ENCODE results near the gene RXRA. TPM values are rescaled to one million over a fixed set of nuclear protein-coding genes. Genes with fewer than 3 reads are reported as not detected.
A peak's percentile ranks its signal among the peaks of the same experiment; 100 is the strongest.

Gene RXRA
- total RNA-seq, 6 donors from 2014 or later, result 43.8 to 92.7 (median 74.1) TPM

DNA sequence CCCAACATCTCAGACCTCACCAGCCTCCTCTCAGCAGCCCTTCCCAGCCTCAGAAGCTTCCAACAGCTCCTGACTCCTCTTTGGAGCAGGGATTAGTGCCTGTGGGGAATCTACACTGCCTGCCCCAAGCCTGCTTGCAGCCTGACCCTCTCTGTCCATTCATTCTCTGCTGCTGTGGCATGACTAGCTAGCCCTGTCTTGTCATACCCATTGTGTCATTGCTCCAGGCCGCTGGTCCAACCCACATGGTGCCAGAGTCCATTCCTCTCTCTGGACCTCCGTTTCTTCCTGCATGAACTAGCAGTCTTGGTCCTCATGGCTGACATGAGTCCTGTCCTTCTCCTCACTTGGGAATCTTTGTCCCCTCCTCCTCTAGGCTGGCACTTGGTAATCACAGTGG lies 12.8 kb upstream of the RXRA start:
- no peak overlapping the region for H3K4me3 ChIP-seq
- ATAC-seq (ENCODE audit: low FRiP score in 2 of 2) (no peak), DNase-seq (no peak)
- no peaks in the 10 kb centered on the region for H3K27me3 ChIP-seq
- TF ChIP-seq, protein P1, sequence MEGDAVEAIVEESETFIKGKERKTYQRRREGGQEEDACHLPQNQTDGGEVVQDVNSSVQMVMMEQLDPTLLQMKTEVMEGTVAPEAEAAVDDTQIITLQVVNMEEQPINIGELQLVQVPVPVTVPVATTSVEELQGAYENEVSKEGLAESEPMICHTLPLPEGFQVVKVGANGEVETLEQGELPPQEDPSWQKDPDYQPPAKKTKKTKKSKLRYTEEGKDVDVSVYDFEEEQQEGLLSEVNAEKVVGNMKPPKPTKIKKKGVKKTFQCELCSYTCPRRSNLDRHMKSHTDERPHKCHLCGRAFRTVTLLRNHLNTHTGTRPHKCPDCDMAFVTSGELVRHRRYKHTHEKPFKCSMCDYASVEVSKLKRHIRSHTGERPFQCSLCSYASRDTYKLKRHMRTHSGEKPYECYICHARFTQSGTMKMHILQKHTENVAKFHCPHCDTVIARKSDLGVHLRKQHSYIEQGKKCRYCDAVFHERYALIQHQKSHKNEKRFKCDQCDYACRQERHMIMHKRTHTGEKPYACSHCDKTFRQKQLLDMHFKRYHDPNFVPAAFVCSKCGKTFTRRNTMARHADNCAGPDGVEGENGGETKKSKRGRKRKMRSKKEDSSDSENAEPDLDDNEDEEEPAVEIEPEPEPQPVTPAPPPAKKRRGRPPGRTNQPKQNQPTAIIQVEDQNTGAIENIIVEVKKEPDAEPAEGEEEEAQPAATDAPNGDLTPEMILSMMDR (IDR thresholded peaks at IDR 0.05), result no peak
- TF ChIP-seq POLR2A (IDR thresholded peaks at IDR 0.05) (no peak), EP300 (IDR thresholded peaks at IDR 0.05) (no peak), POLR2AphosphoS5 (IDR thresholded peaks at IDR 0.05) (no peak)
- H3K9me3 ChIP-seq, result no peaks in the 10 kb centered on the region
- H3K4me1 ChIP-seq, result peaks cover 0 to 6% (median 2%) of the 10 kb centered on the region in 4 donors
- H3K36me3 ChIP-seq, result no peaks in the 10 kb centered on the region
- WGBS, 2 donors, result 82 to 93% methylated on average over 2 of the region's 2 CpGs
- no peak overlapping the region for H3K27ac ChIP-seq

DNA sequence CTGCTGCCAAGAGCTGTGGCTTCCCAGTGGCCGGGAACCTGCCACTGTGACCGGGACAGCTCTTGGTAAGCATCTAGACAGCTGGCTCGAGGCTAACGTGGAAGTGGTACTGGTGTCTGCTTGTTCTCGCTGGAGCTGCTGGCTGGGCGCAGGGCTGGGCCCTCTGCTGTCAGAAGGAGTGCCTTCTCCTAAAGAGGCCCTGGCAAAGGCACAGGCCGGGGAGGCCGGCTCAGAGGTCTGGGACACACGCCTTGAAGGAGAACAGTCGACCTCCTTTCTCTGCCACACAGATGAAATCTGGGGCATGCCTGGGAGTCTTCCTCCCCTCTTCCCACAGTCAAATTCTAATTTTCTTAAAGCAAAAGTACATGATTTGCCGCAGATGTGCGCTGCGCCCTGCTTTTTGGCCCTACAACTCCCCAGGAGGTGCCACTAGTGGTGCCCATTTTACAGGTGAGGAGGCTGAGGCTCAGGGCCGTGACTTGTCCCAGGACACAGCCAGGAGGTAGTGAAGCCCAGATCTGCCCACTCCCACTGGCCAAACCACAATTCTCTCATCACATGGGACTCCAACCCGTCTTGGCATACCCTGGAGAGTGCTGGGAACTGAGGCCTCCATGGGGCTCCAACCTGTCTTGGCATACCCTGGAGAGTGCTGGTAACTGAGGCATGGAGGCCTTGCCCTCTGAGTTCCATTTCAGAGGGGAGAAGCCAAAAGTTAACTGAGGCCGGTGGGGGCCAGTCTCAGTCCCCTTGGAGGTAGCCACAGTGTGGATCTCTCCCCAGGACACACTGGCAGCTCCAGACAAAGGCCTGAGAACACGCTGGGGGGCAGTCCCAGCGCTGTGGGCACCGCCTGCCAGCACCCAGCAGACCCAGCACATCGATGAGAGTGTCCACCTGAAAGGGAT lies 12.0 kb upstream of the RXRA start:
- DNase-seq (peak in 1 of 2 donors; percentile 63), ATAC-seq (ENCODE audit: low FRiP score in 2 of 2) (peak in 1 of 2 donors; percentile 39)
- no peak overlapping the region for H3K4me3 ChIP-seq
- no peaks in the 10 kb centered on the region for H3K27me3 ChIP-seq
- no peak for TF ChIP-seq POLR2A (IDR thresholded peaks at IDR 0.05)
- WGBS, 2 donors, result 87 to 90% methylated on average over 11 to 20 of the region's 20 CpGs
- no peak overlapping the region for H3K27ac ChIP-seq
- H3K9me3 ChIP-seq, result no peaks in the 10 kb centered on the region
- peaks cover 0 to 6% (median 2%) of the 10 kb centered on the region in 4 donors for H3K4me1 ChIP-seq
- H3K36me3 ChIP-seq, result no peaks in the 10 kb centered on the region

DNA sequence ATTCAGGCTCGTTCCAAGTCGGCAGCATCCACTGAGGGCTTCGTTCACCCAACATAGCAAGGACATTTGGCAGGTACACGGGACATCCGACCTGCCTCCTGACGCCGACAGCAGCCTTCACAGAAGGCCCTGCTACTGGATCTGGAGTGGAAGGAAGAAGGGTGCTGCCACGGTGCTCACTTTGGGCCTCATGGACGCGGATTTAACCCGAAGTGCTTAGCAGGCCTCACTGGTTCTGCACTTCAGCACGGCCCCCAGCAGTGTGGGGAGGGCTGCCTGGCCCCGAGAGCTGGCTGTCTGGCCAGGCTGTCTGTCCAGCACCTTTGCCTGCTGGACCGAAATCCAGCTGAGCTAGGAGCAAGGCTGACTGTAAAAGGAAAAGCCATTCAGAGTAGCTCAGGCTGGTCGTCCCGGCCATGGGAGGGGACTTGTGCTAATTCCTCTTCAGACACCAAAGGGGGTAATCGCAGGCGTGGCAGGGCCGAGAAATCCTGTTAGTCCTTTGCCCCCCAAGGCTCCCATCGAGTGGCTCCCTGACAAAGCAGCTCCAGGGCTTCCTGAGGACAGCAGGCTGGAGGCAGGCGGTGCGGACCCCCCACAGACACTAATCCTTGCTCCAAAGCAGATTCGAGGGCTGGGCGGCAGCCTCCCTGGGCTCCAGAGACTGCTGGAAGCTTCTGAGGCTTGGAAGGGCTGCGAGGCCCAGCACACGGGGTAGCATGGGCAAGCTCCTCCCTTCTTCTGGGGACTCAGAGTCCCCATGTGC lies 11.1 kb upstream of the RXRA start:
- no peak for ATAC-seq (ENCODE audit: low FRiP score in 2 of 2)
- WGBS, 2 donors, result 90 to 94% methylated on average over 20 to 26 of the region's 26 CpGs
- Histone ChIP-seq H3K36me3 (no peaks in the 10 kb centered on the region), H3K9me3 (no peaks in the 10 kb centered on the region), H3K27me3 (no peaks in the 10 kb centered on the region), H3K27ac (no peak overlapping the region), H3K4me1 (peaks cover 0 to 6% (median 2%) of the 10 kb centered on the region in 4 donors), H3K4me3 (no peak overlapping the region)
- DNase-seq, result peak in 1 of 2 donors; percentile 55
- TF ChIP-seq EP300 (IDR thresholded peaks at IDR 0.05) (no peak), POLR2A (IDR thresholded peaks at IDR 0.05) (no peak), POLR2AphosphoS5 (IDR thresholded peaks at IDR 0.05) (no peak)
- TF ChIP-seq, protein P1 (IDR thresholded peaks at IDR 0.05), result no peak

DNA sequence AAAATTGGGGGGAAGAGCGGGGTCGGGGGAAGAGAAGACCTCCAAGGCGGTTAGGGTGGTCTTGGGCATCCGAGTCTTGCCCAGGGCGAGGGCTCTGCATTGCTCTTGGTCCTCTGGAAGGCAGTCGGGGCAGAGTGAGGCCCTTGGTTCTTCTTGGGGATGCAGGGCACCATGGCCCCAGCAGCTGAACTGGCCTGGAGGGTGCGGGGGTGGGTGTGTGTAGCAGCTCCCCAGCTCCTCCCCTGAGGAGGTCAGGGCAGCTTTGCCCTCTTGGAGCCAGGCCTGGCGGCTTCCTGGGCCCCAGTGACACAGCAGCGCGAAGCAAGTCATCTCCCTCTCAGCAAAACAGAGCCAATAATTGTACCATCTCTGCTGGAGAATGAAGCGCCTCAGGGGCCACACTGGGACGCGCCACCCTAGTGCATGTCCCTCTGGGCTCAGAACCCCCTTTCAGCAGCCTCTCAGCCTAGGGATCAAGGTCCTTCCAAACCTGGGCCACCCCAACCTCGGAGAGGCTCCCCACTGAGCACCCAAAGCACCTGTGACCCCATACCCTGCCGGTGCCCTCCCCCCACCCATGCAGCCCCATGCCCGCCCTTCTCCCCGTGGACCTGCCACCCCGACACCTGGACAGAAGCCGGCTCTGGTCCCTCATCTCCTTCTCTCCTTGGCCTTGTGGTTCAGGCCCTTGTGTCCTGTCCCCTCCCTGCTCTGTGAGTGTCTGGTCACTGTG lies 10.4 kb upstream of the RXRA start:
- Histone ChIP-seq H3K27ac (no peak overlapping the region), H3K36me3 (no peaks in the 10 kb centered on the region), H3K27me3 (no peaks in the 10 kb centered on the region), H3K4me3 (no peak overlapping the region), H3K4me1 (peaks cover 0 to 6% (median 2%) of the 10 kb centered on the region in 4 donors), H3K9me3 (no peaks in the 10 kb centered on the region)
- WGBS, 2 donors, result 92 to 99% methylated on average over 8 to 19 of the region's 19 CpGs
- TF ChIP-seq POLR2A (IDR thresholded peaks at IDR 0.05) (no peak), EP300 (IDR thresholded peaks at IDR 0.05) (no peak), POLR2AphosphoS5 (IDR thresholded peaks at IDR 0.05) (no peak)
- TF ChIP-seq, protein P1 (IDR thresholded peaks at IDR 0.05), result no peak
- DNase-seq (peak in 1 of 2 donors; percentile 62), ATAC-seq (ENCODE audit: low FRiP score in 2 of 2) (no peak)

All from upper lobe of left lung (tissue), 6 donors.